GM10248 (cell line): ENCODE results near the gene MCC.

ENCODE experiments used
- CTCF ChIA-PET: fragments of 300-600 bp; sonication (Branson Sonifier 250); formaldehyde crosslinking; extraction: SDS; loops from one replicate; lab custom pipeline; 2021; ENCODE audit warnings: antibody characterized with exemption; lab: Yijun Ruan, JAX
- POLR2A ChIA-PET: fragments of 350-650 bp; sonication (Branson Sonifier 250); formaldehyde crosslinking; extraction: SDS; loops from one replicate; lab custom pipeline; 2020; ENCODE audit warnings: antibody characterized with exemption; lab: Yijun Ruan, JAX
- DNase-seq: peaks from one replicate; pipeline ENCODE4 v3.0.0; 2012; ENCODE audit errors: extremely low spot score
- TF ChIP-seq, protein P1 (sequence below): IDR thresholded peaks from 2 replicates; pipeline ENCODE4 v1.5.1; 2012; ENCODE audit warnings: mild to moderate bottlenecking, low read depth; ENCODE audit errors: extremely low read depth, missing control alignments, control extremely low read depth

Gene MCC

GRCh38 chr5:113299591-113299990, 188.7 kb downstream of the MCC start:
- TF ChIP-seq, protein P1, sequence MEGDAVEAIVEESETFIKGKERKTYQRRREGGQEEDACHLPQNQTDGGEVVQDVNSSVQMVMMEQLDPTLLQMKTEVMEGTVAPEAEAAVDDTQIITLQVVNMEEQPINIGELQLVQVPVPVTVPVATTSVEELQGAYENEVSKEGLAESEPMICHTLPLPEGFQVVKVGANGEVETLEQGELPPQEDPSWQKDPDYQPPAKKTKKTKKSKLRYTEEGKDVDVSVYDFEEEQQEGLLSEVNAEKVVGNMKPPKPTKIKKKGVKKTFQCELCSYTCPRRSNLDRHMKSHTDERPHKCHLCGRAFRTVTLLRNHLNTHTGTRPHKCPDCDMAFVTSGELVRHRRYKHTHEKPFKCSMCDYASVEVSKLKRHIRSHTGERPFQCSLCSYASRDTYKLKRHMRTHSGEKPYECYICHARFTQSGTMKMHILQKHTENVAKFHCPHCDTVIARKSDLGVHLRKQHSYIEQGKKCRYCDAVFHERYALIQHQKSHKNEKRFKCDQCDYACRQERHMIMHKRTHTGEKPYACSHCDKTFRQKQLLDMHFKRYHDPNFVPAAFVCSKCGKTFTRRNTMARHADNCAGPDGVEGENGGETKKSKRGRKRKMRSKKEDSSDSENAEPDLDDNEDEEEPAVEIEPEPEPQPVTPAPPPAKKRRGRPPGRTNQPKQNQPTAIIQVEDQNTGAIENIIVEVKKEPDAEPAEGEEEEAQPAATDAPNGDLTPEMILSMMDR, result no peak
- CTCF ChIA-PET, result no interaction called here
- POLR2A ChIA-PET, result no interaction called here
- DNase-seq, result no peak

DNA sequence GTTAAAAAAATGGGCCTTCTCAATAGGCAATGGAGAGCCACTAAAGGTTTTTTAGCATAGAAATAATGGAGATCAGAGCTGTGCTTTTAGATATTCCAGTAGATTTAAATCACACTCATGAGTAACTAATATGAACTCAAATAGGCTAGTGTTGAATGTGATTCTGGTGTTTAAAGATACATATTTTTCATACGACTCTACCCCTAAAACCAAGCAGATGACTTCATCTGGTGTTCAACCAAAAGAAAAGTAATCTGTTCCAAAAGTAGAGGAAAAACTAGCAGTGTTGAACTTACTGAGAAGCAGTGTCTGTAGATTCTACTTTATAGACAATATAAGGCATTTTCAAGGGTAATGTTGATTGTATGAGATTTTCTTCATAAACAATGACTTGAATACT, 191.6 kb downstream of the MCC start:
- ChIA-PET POLR2A (no interaction called here), CTCF (no interaction called here)

DNA sequence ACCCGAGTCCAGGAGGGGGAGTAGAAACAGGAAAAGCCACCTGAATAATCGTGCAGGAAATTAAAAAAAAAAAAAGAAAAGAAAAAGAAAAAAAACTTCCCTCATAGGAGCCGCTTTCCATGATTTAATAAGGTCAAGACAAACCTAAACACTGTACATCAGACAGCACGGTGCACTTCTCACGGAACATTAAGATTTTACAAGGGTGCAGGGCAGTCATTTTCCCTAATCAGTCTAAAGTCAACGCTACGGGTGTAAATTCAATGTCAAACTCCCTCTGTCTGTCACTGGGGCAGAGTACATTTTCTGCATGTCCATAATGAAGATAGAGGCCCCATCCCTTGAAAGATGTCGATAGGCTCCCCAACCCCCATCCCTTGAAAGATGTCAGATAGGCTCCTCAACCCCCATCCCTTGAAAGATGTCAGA, 193.1 kb downstream of the MCC start:
- POLR2A ChIA-PET, result no interaction called here

More for the DNA sequence above, 191.6 kb downstream of the MCC start:
- DNase-seq, result no peak
- TF ChIP-seq, protein P1, result no peak

GRCh38 chr5:113294311-113295110, 193.7 kb downstream of the MCC start:
- peak; percentile 76 for DNase-seq
- ChIA-PET CTCF (interaction anchor here (0.9 to 1.4 kb wide), 4 partner anchors 9 to 298 kb away, joined by 3 to 4 read pairs (median 3); no protein-coding TSS in a partner anchor), POLR2A (no interaction called here)
- TF ChIP-seq, protein P1, result no peak

More for the DNA sequence above, 193.1 kb downstream of the MCC start:
- DNase-seq, result no peak
- TF ChIP-seq, protein P1, result no peak
- CTCF ChIA-PET, result interaction anchor here (0.9 to 1.4 kb wide), 3 partner anchors 9 to 299 kb away, joined by 3 to 4 read pairs (median 3); no protein-coding TSS in a partner anchor

GRCh38 chr5:113293975-113294310, 194.3 kb downstream of the MCC start:
- ChIA-PET CTCF (interaction anchor here (0.9 to 1.4 kb wide), 2 partner anchors 10 to 11 kb away, joined by 3 to 4 read pairs; no protein-coding TSS in a partner anchor), POLR2A (no interaction called here)
- peak; percentile 19 for DNase-seq
- TF ChIP-seq, protein P1, result no peak

DNA sequence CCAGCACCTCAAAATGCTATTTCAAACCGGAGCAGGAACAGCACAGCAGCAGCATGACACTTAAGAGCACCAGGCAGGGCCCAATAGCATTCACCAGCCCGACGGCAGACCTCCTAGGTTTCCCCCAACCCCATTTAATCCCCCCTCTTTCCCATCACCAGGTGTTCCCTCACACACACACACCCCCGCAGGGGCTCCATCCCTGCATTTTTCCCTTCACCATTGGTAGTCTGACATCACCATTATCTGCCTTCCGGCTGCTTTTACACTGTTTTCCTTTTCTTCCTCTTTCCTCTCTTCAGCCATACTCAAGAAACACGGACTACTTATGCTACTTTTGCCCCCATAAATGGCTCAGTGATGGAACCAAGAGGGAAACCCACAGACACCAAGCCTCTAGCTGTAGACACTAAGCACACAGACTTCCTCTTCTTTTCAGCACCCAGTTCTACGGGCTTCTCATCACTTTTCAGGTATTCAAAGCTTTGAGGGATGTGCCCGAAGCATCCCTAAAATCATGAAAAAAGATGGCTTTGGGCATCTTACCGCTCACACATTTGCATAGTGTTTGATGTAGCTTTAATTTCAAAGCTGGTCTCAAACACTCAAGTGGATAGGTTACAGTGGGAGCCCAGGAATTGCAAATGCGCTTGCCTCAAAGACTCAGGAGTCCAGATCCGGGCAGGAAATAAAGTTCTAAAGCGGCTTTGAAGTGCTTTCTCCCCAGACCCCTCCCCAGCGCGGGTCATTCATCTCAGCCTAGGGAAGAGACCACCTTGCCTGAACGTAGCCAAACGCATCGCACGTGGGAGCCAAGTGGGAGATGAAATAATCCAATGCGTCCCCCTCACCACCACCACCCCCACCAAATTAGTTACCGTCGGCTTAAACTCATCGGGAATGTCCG, 194.9 kb downstream of the MCC start:
- POLR2A ChIA-PET, result no interaction called here

More for the DNA sequence above, 194.9 kb downstream of the MCC start:
- TF ChIP-seq, protein P1, result no peak
- CTCF ChIA-PET, result interaction anchor here (1.4 kb wide), 1 partner anchor 12 kb away, joined by 4 read pairs; no protein-coding TSS in a partner anchor
- no peak for DNase-seq
